HG02623 (cell line): ENCODE results near the gene P3H4.
"Not testable (repeated sequence)": the region's sequence is repeated elsewhere in the genome, so short reads cannot be mapped to it uniquely, and the experiment has no call there.

ENCODE experiments used
- ATAC-seq: cut with Tn5 transposase; IDR thresholded peaks from one replicate; pipeline ENCODE4 v1.9.1; 2021; ENCODE audit warnings: moderate library complexity; ENCODE audit not compliant: unreplicated experiment

Gene P3H4

GRCh38 chr17:41796121-41796895, 15.4 kb downstream of the P3H4 start:
- no peak for ATAC-seq

- ATAC-seq = no peak
Observed at GRCh38 chr17:41794540-41794975, 17.2 kb downstream of the P3H4 start.

GRCh38 chr17:41793784-41794539, 17.8 kb downstream of the P3H4 start:
- no peak for ATAC-seq

GRCh38 chr17:41792845-41793783, 18.6 kb downstream of the P3H4 start:
- no peak for ATAC-seq

GRCh38 chr17:41787021-41787418, 24.7 kb downstream of the P3H4 start:
- ATAC-seq = no peak

- peak; percentile 57 for ATAC-seq
Observed at GRCh38 chr17:41786227-41787020, 25.3 kb downstream of the P3H4 start, which contains the start of gene JUP. TSS of gene JUP (minus strand) at chr17:41786711. CDS start at chr17:41771854, 14,857 bp downstream.

- no peak for ATAC-seq
Observed at GRCh38 chr17:41785859-41786226, 25.9 kb downstream of the P3H4 start.

GRCh38 chr17:41785091-41785858, 26.5 kb downstream of the P3H4 start:
- no peak for ATAC-seq

- ATAC-seq = no peak
Observed at GRCh38 chr17:41784207-41784744, 27.5 kb downstream of the P3H4 start.

- ATAC-seq = no peak
Observed at GRCh38 chr17:41782142-41782541, 29.6 kb downstream of the P3H4 start.

GRCh38 chr17:41781404-41782110, 30.2 kb downstream of the P3H4 start:
- no peak for ATAC-seq

- ATAC-seq = no peak
Observed at GRCh38 chr17:41779954-41780353, 31.8 kb downstream of the P3H4 start.

- no peak for ATAC-seq
Observed at GRCh38 chr17:41777574-41778188, 34.1 kb downstream of the P3H4 start.

- ATAC-seq = no peak
Observed at GRCh38 chr17:41777157-41777573, 34.6 kb downstream of the P3H4 start.

- ATAC-seq = not testable (repeated sequence)
Observed at GRCh38 chr17:41776262-41776900, 35.4 kb downstream of the P3H4 start.

- ATAC-seq = no peak
Observed at GRCh38 chr17:41775394-41776226, 36.1 kb downstream of the P3H4 start.

GRCh38 chr17:41773731-41774193, 38.0 kb downstream of the P3H4 start:
- no peak for ATAC-seq
